Mesothelial cell of epicardium (in vitro differentiated cells): ENCODE measurements around the gene SHROOM3. TPM values are rescaled to one million over a fixed set of nuclear protein-coding genes. Genes with fewer than 3 reads are reported as not detected.
"Not testable (repeated sequence)": the region's sequence is repeated elsewhere in the genome, so short reads cannot be mapped to it uniquely, and the experiment has no call there.

Experiments used
- DNase-seq, 2 experiments: peaks; one replicate each; pipeline ENCODE4 v3.0.0; 2021; ENCODE audit warnings: low spot score in 2 of 2; ENCODE audit not compliant: unreplicated experiment in 2 of 2
- H3K27ac Mint-ChIP-seq: 2 replicates; pipeline ENCODE4 v1.8.0; 2021; ENCODE audit warnings: mixed read lengths
- H3K27me3 Mint-ChIP-seq: 2 replicates; pipeline ENCODE4 v1.8.0; 2021; ENCODE audit warnings: low read depth, mixed read lengths
- H3K36me3 Mint-ChIP-seq: 2 replicates; pipeline ENCODE4 v1.8.0; 2021; ENCODE audit warnings: mixed read lengths
- H3K4me1 Mint-ChIP-seq: 2 replicates; pipeline ENCODE4 v1.8.0; 2021; ENCODE audit warnings: mixed read lengths
- H3K4me3 Mint-ChIP-seq: 2 replicates; pipeline ENCODE4 v1.8.0; 2021; ENCODE audit warnings: mild to moderate bottlenecking, moderate library complexity, mixed read lengths
- H3K9me3 Mint-ChIP-seq: 2 replicates; pipeline ENCODE4 v1.8.0; 2021; ENCODE audit warnings: mixed read lengths
- CTCF ChIP-seq: fragments of 200-600 bp; sonication (generic); IDR thresholded peaks from one replicate; pipeline ENCODE4 v1.5.0; 2021; ENCODE audit warnings: antibody characterized with exemption; ENCODE audit not compliant: unreplicated experiment
- total RNA-seq: library from RNA; stranded (reverse); gene quantifications from 3 replicates; pipeline ENCODE4 v1.2.1, GENCODE V29; 2021

The SHROOM3 gene
- total RNA-seq, 1 donor from 2014 or later: 62.7 TPM

GRCh38 chr4:76449362-76449767 is 14.3 kb downstream of the SHROOM3 start:
- no peaks in the 10 kb centered on the region for H3K9me3 Mint-ChIP-seq
- H3K4me1 Mint-ChIP-seq: peaks cover 21% of the 10 kb centered on the region
- no peak for DNase-seq

GRCh38 chr4:76449833-76450232 is 14.8 kb downstream of the SHROOM3 start:
- Mint-ChIP-seq H3K27ac (peak overlapping the region; percentile 67), H3K36me3 (no peaks in the 10 kb centered on the region), H3K9me3 (no peaks in the 10 kb centered on the region), H3K4me3 (no peak overlapping the region), H3K4me1 (peaks cover 21% of the 10 kb centered on the region), H3K27me3 (no peaks in the 10 kb centered on the region)
- DNase-seq: no peak
- no peak for TF ChIP-seq CTCF

More at GRCh38 chr4:76449362-76449767, 14.3 kb downstream of the SHROOM3 start:
- Mint-ChIP-seq H3K4me3 (no peak overlapping the region), H3K27ac (peak overlapping the region; percentile 54), H3K27me3 (no peaks in the 10 kb centered on the region), H3K36me3 (no peaks in the 10 kb centered on the region)
- no peak for TF ChIP-seq CTCF

DNA sequence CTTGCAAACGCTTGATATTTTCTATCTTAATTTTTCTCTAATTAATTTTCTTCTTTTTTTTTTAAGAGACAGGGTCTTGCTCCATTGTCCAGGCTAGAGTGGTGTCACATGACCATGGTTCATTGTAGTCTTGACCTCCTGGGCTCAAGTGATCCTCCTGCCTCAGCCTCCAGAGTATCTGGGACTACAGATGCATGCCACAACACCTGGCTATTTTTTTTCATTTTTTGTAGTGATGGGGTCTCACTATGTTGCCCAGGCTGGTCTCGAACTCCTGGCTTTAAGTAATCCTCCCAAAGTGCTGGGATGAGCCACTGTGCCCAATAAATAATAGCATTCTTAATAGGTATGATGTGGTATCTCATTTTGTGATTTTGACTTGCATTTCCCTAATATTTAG is 18.2 kb downstream of the SHROOM3 start:
- Mint-ChIP-seq H3K27ac (no peak overlapping the region), H3K9me3 (no peaks in the 10 kb centered on the region), H3K4me3 (no peak overlapping the region), H3K36me3 (no peaks in the 10 kb centered on the region), H3K27me3 (no peaks in the 10 kb centered on the region), H3K4me1 (peaks cover 14% of the 10 kb centered on the region)
- no peak for TF ChIP-seq CTCF
- DNase-seq: no peak

GRCh38 chr4:76454073-76454472 is 19.0 kb downstream of the SHROOM3 start:
- not testable (repeated sequence) for H3K9me3 Mint-ChIP-seq, H3K27me3 Mint-ChIP-seq, H3K4me3 Mint-ChIP-seq, H3K36me3 Mint-ChIP-seq, DNase-seq, H3K27ac Mint-ChIP-seq
- H3K4me1 Mint-ChIP-seq: peaks cover 23% of the 10 kb centered on the region

GRCh38 chr4:76457885-76458284 is 22.9 kb downstream of the SHROOM3 start:
- no peak for DNase-seq
- no peak overlapping the region for H3K4me3 Mint-ChIP-seq
- H3K4me1 Mint-ChIP-seq: peaks cover 24% of the 10 kb centered on the region
- H3K9me3 Mint-ChIP-seq: peaks cover 3% of the 10 kb centered on the region
- H3K27me3 Mint-ChIP-seq: no peaks in the 10 kb centered on the region
- peaks cover 6% of the 10 kb centered on the region for H3K36me3 Mint-ChIP-seq
- no peak for TF ChIP-seq CTCF
- H3K27ac Mint-ChIP-seq: peak overlapping the region; percentile 97

- peak overlapping the region; percentile 100 for H3K27ac Mint-ChIP-seq
- H3K36me3 Mint-ChIP-seq: peaks cover 10% of the 10 kb centered on the region
- H3K9me3 Mint-ChIP-seq: peaks cover 8% of the 10 kb centered on the region
- DNase-seq: no peak
- no peaks in the 10 kb centered on the region for H3K27me3 Mint-ChIP-seq
- H3K4me3 Mint-ChIP-seq: no peak overlapping the region
- TF ChIP-seq CTCF: no peak
- peaks cover 24% of the 10 kb centered on the region for H3K4me1 Mint-ChIP-seq
These were observed 23.3 kb downstream of the SHROOM3 start for GRCh38 chr4:76458297-76458696.
